A549 (cell line): ENCODE results near the gene MXRA7.

Source experiments
- CTCF ChIP-seq: fragments of >200 bp; sonication (Bioruptor Twin); formaldehyde crosslinking; IDR thresholded peaks from 3 replicates; pipeline ENCODE4 v1.5.1; 2016
- ZSCAN20 ChIP-seq: fragments of 250-450 bp; sonication (Bioruptor Pico); IDR thresholded peaks from 2 replicates; pipeline ENCODE4 v1.8.0; 2022; ENCODE audit warnings: mild to moderate bottlenecking, moderate library complexity
- TF ChIP-seq, protein P1 (sequence below): fragments of 150-350 bp; IDR thresholded peaks from 2 replicates; pipeline ENCODE4 v1.6.1; 2014; ENCODE audit warnings: low read depth, mild to moderate bottlenecking, low read length

GRCh38 chr17:76751416-76751993 lies 40.7 kb upstream of the MXRA7 start:
- TF ChIP-seq ZSCAN20 (CRISPR knock-in tag) (no peak), CTCF (no peak)
- TF ChIP-seq, protein P1, sequence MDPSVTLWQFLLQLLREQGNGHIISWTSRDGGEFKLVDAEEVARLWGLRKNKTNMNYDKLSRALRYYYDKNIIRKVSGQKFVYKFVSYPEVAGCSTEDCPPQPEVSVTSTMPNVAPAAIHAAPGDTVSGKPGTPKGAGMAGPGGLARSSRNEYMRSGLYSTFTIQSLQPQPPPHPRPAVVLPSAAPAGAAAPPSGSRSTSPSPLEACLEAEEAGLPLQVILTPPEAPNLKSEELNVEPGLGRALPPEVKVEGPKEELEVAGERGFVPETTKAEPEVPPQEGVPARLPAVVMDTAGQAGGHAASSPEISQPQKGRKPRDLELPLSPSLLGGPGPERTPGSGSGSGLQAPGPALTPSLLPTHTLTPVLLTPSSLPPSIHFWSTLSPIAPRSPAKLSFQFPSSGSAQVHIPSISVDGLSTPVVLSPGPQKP, result no peak
